ENCODE measurements around the gene TMEM14B. TPM values are rescaled to one million over a fixed set of nuclear protein-coding genes. Genes with fewer than 3 reads are reported as not detected.
"Not testable (repeated sequence)": the region's sequence is repeated elsewhere in the genome, so short reads cannot be mapped to it uniquely, and the experiment has no call there.

The TMEM14B gene
- polyA plus RNA-seq, 5 donors, result 95.7 to 137 (median 103) TPM

DNA sequence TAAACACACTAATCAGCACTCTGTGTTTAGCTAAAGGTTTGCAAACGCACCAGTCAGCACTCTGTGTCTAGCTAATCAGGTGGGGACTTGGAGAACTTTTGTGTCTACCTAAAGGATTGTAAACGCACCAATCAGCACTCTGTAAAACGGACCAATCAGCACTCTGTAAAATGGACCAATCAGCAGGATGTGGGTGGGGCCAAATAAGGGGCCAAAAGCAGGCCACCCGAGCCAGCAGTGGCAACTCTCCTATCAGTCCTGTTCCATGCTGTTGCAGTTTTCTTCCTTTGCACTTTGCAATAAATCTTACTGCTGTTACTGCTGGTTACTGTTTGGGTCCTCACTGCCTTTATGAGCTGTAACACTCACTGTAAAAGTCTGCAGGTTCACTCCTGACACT lies 6.0 kb upstream of the TMEM14B start:
- DNase-seq, result not testable (repeated sequence)

DNA sequence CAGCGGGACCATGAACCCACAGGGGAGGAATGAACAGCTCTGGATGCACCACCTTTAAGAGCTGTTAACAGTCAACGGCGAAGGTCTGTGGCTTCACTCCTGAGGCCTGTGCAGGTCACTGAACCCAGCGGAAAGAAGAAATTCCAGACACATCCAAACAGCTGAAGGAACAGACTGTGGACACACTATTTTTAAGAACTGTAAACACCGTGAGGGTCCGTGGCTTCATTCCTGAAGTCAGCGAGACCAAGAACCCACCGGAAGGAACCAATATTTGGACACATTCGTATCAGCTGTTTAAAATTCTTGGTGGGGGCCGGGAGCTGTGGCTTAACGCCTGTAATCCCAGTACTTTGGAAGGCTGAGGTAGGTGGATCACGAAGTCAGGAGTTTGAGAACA lies 5.4 kb upstream of the TMEM14B start:
- DNase-seq, result no peak

DNA sequence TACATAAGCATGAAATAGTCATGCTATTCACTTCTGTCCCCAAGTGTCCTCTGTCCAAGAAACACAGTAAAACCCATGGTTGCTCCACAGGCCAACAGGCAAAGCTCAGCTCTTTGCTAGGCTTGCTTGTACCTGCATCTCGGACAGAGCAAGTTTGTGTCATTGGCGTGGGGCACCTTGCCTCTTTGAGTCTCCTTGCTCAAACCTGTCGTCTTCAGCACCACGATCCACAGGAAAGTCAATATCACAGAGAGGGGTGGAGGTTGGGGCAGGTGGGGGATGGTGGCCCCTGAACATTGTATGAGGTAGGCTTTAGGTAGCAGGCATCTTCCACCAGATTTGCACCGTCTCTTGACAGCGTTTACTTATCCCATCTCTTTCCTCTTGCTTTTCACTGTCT lies 4.1 kb upstream of the TMEM14B start:
- no peak for DNase-seq

DNA sequence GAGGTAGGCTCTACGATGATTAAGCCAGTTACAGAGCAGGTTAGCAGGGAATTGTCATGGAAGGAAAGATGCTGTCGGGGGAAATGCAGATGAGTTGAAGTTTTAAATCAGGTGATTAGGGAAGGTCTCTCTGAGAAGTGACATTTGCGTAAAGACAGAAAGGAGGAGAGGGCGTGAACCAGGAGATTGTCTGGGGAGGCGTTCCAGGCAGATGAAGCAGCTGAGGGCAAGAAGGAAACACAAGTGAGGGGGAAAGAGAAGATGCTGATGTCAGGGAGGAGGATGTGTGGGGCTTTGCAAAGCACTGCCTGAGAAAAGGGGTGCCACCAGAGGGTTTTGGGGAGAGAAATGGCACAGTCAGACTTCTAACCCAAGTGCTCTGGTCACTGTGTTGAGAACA lies 2.5 kb upstream of the TMEM14B start:
- no peak for DNase-seq

DNA sequence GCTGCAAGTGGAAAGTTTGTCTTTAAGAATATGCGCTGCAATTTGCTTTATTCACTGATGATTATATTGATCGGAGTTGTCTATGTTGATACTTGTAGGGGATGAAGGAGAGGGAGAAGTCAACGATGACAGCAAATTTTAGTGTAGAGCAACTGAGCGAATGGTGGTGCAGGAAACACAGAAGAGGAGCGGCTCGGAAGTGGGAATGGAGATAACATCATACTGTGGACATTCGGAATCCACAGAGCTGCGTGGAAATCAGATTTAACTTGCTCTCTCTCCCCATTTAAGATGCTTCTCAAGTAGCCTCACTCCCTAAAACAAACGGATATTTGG lies 722 bp upstream of the TMEM14B start:
- DNase-seq, result no peak

- no peak for DNase-seq
Observed at GRCh38 chr6:10749734-10750133, 2.1 kb downstream of the TMEM14B start.

DNA sequence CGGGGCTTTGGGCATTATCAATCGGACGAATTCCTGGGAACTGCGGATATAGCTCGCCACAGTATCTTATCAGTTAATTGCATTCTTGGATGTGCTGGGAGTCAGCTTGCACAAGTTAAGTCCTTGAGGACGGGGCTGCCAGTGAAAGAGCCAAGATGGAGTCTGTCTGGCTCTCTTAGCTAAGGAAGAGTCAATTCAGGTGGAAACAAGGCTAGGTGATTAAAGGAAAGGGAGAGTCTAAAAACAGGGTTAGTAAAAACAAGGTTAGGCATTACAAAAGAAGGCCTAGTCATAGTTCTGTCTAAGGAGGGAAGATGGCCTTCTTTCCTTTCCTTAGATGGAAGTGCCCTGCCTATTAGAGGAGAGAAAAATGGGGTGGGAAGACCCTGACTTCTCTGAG lies 3.0 kb downstream of the TMEM14B start:
- DNase-seq, result not testable (repeated sequence)

DNA sequence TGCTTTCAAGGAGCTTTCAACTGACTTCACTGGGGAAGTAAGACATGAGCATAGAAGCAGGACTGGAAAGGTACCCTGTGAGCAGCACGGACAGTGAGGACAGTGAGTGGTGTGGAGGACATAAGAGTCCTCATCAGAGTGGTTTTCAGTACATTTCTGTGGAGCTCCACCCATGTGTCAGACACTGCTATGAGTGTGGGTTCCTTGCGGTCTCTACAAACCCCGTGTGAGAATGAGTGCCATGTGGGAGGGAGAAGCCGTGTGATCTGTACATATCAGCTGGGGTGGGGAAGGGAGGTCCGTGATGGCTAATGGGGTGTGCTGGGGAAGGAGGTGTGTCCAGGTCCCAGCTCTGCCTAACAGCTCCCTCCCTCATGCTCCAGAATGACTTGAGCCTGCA lies 4.2 kb downstream of the TMEM14B start:
- not testable (repeated sequence) for DNase-seq

- no peak for DNase-seq
Observed at GRCh38 chr6:10756085-10756484, 8.5 kb downstream of the TMEM14B start.

DNA sequence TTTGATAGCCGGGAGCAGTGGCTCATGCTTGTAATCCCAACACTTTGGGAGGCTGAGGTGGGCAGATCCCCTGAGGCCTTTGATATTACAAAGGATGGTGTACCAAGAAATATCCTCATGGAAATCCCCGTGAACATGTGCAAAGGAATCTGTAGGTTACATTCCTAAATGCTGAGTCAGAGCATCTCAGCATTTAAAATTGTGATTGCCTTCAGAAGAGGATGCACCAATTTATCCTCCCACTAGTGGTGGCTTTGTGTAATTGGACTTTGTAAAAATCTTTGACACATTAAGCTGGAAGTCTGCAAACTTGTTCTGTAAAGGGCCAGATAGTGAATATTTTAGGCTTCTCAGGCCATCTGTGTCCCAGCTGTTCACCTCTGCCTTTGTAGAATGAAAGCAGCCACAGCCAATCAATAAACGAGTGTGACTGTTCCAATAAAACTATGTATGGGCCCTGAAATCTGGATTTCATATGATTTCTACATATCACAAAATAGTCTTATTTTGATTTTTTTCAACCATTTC lies 11.8 kb downstream of the TMEM14B start:
- DNase-seq, result no peak

GRCh38 chr6:10759884-10760329 lies 12.3 kb downstream of the TMEM14B start:
- DNase-seq, result no peak

- no peak for DNase-seq
Observed at GRCh38 chr6:10763006-10763405, 15.4 kb downstream of the TMEM14B start.

GRCh38 chr6:10769419-10769818 lies 21.8 kb downstream of the TMEM14B start:
- no peak for DNase-seq

DNA sequence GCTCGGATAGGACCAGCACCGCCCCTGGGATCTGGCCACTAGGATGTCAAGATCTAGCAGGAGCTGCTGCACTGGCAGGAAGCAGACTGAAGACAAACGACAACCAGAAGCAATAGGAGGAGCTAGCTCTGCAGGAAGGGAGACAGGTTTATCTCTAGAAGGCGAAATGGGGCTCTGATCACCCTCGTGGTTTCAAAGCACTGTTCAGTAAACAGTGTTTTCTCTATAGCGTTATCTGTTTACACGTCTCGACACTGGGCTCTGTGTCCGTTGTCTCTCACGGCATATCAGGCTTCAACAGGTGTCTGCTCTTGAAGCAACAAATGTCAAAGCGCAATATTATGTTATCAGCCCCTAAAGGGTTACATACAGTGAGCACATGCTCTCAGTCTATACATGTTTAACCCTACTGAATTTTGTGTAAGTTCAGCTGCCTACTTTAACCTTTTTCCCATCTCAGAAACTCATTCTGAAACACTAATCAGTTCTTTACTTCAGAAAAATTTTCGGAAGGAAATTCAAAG lies 23.8 kb downstream of the TMEM14B start:
- no peak for DNase-seq

DNA sequence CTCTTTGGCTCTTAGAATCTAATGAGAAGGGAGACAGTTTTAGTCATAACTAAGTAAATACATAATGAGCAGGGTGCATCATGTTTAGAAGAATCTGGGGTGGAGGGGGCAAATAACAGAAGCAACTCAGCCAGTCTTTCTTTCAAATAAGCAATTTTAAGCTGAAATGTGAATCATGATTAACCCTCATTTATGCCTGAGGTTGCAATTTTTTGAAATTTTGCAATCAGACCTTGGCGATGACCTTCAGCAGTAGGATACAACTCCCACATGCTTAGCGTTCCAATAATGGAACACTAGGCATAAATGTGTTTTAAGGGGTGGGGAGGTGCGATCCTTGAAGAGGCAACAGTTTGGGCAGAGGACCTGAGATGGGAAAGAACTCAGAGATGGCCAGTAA lies 30.6 kb downstream of the TMEM14B start:
- DNase-seq, result no peak

DNA sequence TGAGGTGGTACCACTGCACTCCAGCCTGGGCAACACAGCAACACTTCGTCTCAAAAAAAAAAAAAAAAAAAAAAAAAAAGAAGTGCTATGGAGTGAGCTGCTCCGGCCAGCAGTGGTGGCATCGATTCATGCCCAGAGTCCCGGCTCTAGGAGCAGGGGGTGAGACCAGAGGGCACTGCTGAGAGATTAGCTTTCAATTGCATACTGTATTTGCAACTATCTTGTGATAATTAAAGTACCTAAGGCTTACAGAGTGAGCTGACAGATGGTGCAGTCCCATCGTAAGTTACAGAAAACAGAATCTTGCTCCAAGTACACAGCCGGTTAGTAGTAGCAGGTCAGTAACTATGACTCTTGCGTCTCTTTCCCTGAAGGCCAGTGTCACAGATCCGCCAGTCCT lies 31.5 kb downstream of the TMEM14B start:
- no peak for DNase-seq

DNA sequence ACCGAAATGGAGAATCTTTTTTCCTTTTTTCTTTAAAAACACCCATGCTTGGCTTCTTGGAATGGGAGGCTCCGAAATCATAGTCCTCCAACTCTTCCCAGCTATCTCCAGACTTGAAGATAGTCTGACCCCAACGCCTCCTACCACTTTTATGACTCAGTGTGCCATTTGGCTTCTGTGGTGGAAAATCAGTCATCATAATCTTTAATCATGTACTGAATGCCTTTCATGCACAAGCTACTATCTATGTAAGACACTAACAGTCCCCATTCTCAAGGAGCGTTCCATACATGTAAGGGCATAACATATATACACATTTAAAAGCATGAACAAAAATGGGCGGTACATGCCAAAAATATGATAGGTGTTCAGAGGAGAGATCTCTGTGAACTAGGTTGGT lies 44.1 kb downstream of the TMEM14B start:
- no peak for DNase-seq

GRCh38 chr6:10792101-10792500 lies 44.5 kb downstream of the TMEM14B start:
- DNase-seq, result no peak

DNA sequence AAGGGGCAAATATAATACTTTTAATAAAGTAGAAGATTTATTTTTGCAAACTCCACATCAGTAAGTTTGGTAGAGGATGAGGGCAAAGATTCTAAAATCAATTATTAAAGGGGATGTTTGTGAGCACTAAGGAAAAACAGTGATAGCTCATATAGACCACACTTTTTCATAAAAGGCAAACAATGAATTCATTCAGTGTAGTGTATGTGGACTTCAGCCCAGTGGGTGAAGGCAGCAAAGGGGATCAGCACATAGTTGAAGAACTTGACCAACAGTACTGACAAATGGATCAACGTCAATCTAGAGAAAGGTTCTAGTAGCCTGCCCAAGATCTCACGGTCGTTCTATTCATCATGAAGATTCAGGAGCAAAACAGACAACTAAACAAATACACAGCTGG lies 45.4 kb downstream of the TMEM14B start:
- DNase-seq, result no peak

DNA sequence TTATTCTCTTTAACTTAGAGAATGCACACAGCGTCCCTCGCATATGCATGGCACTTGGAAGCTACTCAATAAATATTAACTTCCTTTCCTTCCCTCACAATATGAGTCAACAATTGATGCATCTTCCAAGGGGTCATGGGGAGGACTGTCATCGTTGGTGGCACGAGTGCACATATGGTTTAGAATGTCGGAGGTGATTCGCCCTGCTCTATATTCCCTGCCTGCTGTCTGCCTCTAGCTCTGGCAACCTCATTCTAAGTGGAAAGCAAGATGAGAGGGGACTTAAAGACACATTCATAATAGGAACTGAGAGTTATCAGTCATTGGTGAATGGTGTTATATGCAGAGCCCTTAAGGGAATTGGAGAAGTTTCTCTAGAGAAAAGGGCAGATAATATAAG lies 46.1 kb downstream of the TMEM14B start:
- DNase-seq, result no peak

- no peak for DNase-seq
Observed at GRCh38 chr6:10794239-10794638, 46.6 kb downstream of the TMEM14B start.

- DNase-seq, result no peak
Observed at GRCh38 chr6:10800810-10801209, 53.2 kb downstream of the TMEM14B start.

DNA sequence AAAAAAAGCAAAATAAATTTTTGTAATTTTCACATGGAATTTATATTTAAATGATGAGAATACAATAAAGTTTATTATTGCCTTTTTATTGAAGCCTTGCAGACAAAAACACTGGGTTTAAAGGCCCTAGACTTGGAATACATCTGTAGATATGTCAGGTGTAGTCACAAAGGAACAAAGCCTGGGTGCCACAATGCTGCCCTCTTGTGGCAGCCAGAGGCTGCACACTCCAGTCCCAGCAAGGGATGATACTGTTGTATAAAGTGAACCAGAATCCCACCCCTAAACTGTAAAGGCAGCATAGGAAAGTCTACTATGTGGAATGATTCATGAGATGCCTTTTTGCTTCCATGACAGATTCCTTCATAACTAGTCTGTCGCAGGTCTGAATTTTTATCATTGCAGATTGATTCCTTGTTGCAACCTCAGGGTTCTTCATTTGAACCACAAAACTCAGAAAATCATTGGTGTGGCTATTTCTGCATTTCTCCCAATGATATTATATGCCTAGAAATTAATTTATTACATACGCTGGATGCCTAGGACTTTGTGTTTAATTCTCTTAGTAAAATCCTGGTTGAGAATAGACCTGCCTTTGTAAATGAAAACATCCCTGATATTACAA lies 53.7 kb downstream of the TMEM14B start:
- DNase-seq, result peak; percentile 31 to 35

Measured in right lung (tissue), 5 donors.